Measurements from ENCODE around the gene GJD4.

DNA sequence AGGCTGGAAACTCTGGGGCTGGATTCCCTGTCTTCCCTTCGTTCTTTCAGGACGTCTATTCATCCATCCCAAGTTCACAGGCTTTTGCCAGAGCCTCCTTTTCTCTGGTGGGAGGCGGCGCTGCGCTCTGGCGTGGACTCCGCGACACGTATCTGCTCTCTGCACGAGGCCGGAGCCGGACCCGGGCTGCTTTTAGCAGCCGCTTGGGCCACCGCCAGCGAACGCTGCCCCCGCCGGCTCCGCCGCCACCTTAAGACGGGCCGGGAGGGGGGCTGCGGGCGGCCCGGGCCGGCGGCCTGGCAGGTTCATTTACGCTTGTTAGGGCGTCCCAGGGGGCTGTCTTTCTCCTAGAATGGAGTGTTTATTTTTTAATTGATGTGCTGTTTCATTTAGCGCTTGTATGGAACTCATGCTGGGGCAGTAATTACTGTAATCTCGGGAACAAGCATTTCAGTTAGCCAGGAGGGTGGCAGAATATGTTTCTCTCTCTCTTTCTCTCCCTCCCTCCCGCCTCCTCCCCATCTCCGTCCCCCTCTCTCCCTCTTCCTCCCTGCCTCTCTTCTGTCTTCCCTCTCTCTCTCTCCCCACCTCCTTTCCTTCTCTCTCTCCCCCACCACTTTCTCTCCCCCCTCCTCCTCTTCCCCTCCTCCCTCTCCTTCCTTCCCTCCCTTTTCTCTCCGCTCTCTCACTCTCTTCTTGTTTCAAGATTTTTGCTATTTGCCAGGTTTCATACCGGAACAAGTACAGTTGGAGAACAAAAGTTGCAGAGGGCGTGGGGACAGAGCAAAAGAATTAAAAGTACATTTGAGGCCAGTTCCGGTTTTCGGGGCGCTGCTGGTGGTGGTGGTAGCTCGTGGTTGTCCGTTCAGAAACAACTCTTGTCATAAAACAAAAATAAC lies 38.3 kb downstream of the GJD4 start:
- TF ChIP-seq POLR2AphosphoS5 (IDR thresholded peaks at IDR 0.05; ENCODE audit: low read depth, low read length) (no peak), POLR2A (IDR thresholded peaks at IDR 0.05; ENCODE audit: low read depth, low read length) (no peak), POU2F2 (IDR thresholded peaks at IDR 0.05; ENCODE audit: low read depth, low read length) (no peak), TAF1 (IDR thresholded peaks at IDR 0.05; ENCODE audit: low read depth, low read length) (no peak), SPI1 (IDR thresholded peaks at IDR 0.05; ENCODE audit: low read depth, low read length) (peak; percentile 56), PAX5 (IDR thresholded peaks at IDR 0.05; ENCODE audit: insufficient read depth, low read length, severe bottlenecking) (no peak)
